RCC 7860 (cell line): Measurements from ENCODE around the gene NBDY.
"Not testable (repeated sequence)": the region's sequence is repeated elsewhere in the genome, so short reads cannot be mapped to it uniquely, and the experiment has no call there.

Experiments used
- DNase-seq: peaks from one replicate; pipeline ENCODE4 v3.0.0-alpha.2; 2015; ENCODE audit warnings: low spot score
- FAIRE-seq: peaks from 2 replicates; lab custom pipeline; 2012; peaks lifted over from hg19 to GRCh38; lab: Jason Lieb, UNC

Gene NBDY, protein sequence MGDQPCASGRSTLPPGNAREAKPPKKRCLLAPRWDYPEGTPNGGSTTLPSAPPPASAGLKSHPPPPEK

DNA sequence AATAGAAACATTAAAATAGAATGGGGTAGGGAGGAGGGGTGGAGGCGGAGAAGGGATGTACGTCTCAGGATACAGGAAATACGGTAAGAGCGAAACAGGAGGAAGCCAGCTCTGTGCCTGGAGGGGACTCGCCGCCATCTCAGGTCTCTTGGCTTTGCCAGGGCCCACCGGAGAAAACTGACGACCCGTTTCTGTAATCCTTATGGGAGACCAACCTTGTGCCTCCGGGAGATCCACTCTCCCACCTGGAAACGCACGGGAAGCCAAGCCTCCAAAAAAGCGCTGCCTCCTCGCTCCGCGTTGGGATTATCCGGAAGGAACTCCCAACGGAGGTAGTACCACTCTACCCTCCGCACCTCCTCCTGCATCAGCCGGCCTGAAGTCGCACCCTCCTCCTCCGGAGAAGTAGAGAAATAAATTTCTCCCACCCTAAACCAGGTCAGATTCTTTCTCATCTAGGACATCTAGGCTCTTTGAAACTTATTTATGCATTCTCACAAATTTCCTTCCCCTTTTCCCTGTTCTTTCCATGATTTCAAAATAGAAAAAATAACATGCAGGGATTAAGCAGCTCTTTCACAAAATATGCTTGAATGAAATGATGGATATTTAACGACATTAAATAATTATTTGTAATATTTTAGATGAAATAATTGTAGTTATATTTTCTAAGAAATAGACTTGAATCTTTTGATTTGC, at the start of gene NBDY:
NBDY (plus strand) TSS at position 92 of the 699 bp plus-strand sequence; CDS start at position 203, 111 bp downstream.
- FAIRE-seq (no peak), DNase-seq (peak; percentile 14)

DNA sequence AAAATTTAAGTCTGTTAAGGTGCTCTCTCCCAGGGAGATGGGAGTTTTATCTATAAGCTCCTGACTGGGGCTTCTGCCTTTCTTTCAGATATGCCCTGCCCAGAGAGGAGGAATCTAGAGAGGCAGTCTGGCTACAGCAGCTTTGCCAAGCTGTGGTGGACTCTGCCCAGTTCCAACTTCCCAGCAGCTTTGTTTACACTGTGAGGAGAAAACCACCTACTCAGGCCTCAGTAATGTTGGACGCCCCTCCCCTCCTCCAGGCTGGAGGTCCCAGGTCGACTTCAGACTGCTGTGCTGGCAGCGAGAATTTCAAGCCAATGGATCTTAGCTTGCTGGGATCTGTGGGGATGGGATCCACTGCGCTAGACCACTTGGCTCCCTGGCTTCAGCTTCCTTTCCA, 24.5 kb upstream of the NBDY start:
- FAIRE-seq, DNase-seq: not testable (repeated sequence)

DNA sequence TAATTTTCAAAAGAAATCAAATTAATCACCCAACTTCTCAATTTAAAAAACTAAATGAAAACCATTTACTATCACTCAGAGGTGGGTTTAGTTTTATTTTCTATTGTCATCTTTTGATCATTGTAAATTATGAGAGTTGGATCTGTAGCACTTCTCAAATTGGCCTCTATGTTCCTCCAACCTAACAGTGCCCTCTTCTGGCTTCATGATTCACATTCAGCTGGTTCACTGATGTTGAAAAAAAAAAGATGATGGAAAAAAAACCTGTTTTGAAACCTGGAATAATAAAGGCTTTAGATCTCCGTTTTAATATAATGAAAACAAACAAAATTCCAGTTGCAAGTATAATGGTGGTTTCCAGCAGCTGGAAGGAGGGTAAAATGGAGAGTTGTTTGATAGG, 2.4 kb upstream of the NBDY start:
- DNase-seq (no peak), FAIRE-seq (peak; percentile 76)

DNA sequence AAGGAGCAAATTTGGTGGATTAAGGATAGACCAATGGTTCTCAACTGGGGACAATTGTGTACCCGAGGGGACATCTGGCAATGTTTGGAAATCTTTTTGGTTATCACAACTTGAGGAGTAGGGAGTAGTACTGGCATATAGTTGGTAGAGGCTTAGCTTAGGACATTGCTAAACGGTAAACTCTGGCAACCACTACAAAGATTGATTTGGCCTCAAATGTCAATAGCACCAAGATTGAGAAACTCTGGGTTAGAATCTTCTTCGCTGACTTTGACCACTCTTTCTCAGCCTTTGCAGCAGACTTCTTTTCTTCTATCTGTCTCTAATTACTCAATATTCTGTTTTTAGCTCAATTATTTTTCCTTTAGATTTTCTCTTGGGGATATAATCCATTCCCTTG, 1.5 kb upstream of the NBDY start:
- no peak for FAIRE-seq
- DNase-seq, result no peak

DNA sequence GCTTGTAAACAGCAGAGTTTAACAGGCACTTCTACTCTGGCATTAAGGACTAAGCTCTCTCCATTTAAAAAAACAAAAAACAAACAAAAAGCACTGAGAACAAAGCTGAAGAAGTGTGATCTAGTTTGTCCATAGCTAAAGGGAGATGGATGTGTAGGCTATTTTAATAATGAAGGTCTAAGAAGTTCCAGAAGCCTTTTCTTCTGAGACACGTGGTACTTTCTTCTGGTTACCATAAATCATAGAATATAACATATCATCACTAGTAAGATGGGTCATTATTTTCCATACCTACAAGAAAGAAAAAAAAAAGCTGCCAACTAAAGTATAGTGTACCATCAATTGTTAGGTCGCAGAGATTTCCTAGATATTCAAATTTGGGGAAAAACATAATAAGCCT, 722 bp upstream of the NBDY start:
- FAIRE-seq (no peak), DNase-seq (no peak)

DNA sequence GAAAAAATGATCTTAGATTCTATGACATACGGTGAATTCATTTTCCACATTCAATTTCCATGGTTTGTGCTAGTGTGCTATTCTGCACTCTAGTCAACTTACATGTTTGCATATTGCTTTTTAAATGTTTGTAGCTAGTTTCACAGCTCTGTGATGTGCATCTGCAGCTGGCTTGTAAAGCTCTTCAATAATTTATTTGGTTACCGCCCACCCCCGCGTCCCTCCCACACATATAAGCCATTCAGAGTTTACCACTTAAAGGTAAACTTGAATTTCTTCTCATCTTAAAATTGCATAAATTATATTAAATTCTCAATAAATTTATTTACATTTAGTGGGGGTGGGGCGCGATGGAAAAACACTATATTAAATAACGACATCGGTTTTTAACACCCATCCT, 291 bp upstream of the NBDY start:
- DNase-seq (no peak), FAIRE-seq (peak; percentile 30)

DNA sequence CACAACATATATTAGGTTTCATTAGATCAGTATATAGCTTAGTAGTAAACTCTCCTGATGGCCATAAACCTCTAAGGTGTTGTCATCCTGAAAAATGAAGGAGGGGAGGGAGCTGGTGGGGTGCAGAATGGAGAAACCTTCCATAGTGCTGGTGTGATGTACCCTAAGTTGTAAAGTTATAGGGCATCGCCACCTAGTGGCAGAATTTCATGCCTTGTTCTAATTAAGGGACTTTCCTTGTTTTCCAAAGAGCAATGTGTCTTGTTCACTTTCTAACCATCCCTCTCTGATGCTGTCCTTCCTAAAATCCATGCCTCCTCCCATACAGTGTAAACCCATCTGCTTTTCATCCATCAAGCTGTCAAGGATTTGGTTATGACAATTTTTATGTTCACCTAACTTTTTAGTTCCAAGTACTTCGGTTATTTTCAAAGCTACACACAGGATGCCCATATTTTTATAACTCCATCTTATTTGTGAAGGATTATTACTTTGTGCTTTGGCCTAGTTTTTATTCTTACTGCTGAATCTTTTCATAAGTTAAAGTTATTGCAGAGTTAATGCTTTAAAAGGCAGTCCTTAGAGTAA, 4.5 kb downstream of the NBDY start:
- DNase-seq (peak; percentile 8), FAIRE-seq (peak; percentile 37)

DNA sequence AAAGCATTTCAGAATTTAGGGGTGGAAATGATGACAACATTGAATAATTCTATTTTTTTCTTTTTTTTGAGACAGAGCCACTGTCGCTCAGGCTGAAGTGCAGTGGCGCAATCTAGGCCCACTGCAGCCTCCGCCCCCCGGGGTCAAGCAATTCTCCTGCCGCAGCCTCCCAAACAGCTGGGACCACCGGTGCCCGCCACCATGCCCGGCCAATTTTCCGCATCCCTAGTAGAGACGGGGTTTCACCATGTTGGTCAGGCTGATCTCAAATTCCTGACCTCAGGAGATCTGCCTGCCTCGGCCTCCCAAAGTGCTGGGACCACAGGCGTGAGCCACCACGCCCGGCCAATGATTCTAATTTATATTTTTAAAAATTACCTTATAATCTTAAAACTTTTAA, 7.2 kb downstream of the NBDY start:
- FAIRE-seq (no peak), DNase-seq (no peak)

DNA sequence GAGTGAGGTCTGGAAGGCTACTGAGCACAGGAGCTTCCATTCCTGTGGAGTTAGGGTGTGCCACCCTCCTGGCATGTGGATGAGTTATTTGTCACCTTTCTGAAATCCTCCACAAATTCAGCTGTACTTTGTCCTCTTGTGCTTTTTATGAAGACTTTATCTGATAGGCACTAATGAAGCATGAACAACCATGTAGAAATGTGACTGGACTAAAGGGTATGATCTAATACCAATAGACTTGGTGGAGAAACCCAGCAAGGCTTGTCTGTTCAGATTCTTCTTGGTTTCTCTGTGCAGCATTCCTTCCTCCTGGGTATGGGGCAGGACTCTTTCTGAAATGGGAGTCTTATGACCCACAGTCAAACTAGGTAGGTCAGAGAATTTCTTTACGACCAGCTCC, 9.6 kb downstream of the NBDY start:
- FAIRE-seq, result no peak

DNA sequence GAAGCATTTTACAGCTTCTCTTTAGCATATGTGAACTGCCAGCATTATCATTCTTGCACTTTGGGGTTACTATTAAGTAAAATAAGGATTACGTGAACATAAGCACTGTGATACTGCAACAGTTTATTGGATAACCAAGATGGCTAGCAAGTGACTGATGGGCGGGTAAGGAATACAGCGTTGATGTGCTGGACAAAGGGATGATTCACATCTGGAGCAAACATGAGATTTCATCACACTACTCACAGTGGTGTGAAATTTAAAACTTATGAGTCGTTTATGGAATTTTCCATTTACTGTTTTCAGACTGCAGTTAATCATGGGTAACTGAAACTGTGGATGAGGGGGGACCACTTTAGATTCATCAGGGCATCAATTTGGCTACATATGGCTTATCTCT, 16.0 kb downstream of the NBDY start:
- FAIRE-seq, result peak; percentile 42
- DNase-seq, result peak; percentile 23

More for the DNA sequence above, 9.6 kb downstream of the NBDY start:
- no peak for DNase-seq

DNA sequence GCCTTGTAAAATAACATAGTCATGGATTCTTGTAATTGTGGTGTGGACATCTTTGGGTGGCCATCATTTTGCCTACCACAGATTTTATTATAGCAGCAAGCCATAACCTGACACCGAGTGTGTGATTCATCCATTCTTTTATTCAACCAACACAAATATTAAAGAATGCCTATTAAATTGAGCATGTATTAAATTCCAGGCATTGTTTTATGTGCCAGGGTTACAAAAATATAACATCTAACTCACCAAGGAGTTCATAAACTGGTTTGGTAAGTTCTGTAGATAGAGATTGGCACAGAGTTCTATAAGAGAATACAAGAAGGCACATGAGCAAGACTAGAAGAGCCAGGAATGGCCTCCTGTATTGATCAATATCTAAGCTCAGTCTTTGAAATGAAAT, 18.0 kb downstream of the NBDY start:
- DNase-seq (no peak), FAIRE-seq (no peak)

DNA sequence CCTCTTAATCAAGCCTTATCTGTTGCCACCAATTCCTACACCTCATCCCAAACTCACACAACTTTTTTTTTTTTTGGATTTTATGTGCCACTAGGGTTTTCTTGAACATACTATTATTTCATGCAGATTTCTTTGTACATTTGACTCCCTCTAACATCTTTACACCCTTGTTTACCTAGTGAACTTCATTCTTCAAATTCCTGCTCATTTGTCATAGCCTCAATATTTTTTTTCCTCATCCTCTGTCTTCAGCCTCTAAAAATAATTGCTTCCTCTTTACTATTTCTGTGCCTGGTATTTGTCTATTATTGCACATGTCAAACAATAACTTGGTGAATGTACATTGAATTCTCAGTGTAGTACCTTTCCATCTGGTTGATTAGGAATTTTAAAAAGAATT, 22.0 kb downstream of the NBDY start:
- no peak for FAIRE-seq
- DNase-seq, result no peak

DNA sequence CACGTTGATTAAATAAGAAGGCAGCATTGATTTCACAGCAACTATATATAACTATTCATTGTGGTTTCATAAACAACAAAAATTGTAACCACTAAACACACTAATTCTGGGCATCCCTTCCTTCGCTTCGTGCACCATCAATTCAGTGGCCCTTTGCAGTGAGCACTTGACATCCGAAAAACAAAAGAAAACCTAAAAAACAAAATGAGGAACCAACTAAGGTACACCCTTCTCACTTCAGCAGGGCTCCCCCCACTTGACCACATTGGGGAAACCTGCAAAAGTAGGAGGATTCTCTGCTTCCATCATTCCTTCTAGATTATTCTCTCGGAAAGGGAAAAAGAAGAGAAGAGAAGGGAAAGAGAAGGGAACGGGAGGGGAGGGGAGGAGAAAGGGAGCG, 28.3 kb downstream of the NBDY start:
- FAIRE-seq (no peak), DNase-seq (no peak)

DNA sequence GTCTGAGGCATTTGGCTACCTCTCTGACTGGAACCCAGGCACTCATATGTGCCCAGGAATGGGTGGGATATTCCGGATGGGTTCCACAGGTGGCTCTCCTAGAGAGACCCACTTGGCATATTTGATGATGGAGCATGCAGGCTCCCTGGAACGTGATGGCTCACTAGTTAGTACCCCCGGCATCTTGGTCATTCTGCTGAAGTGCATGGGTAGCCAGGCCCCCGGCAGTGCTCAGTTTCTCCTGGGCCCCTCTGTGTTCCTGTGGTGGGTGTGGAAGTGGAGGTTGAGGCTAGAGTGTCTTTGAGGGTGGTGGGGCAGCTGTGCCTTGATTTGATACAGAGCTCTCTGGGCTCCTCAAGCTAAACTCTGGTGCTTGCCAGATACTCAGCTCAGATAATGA, 29.4 kb downstream of the NBDY start:
- FAIRE-seq (no peak), DNase-seq (no peak)

DNA sequence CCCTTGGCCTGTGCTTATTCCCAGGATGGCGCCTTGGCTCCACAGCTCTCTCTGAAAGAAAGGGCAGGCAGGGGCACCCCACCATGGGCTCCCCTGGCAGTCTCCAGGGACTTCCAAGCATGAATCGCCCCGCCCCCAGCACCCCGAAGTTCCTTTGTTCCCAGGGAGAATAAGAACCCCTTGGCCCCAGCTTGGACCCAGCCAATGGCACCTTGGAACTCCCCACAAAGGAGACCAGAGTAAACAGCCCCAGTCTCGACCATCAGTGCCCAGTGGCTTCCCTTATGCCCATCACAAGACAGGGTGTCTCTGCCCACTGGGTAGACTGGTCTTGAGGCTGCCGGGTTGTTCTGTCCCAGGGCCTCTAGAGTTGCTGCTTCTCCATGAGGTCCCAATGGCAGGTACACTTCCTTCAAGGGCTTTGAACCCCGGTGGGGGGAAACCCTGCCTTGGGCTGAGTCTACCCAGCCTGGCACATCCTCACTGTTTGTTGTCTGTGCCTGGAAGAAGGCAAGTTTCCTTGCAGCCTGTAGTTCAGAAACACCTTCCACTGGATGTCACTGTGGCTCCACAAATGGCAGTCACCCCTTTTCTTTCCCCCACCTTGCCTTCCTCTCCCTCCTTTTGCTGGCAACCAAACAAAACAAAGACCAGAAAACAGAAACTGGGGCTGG, 30.8 kb downstream of the NBDY start:
- FAIRE-seq, result no peak
- DNase-seq, result no peak

DNA sequence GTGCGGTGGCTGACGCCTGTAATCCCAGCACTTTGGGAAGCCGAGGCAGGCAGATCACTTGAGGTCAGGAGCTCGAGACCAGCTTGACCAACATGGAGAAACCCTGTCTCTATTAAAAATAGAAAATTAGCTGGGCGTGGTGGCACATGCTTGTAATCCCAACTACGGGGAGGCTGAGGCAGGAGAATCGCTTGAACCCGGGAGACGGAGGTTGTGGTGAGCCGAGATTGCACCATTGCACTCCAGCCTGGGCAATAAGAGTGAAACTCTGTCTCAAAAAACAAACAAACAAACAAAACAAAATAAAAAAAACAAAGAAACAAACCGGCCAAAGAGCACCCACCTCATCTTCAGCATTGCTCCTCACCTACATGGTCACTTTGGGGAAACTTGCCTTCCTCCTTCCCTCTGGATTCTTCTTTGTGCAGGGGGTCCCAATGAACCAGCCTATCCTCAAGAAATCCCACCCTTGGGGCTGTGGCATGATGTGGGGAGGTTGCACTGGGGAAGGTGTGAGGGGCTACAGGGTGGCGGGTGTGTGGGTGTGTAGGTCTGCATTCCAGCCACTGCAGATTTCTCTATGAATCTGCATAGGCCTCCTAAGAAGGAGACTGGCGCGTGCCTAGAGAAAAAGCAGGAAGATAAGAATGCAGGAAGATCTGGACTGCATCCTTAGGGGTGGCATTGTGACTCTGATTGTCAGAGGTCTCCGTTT, 31.5 kb downstream of the NBDY start:
- not testable (repeated sequence) for DNase-seq, FAIRE-seq

DNA sequence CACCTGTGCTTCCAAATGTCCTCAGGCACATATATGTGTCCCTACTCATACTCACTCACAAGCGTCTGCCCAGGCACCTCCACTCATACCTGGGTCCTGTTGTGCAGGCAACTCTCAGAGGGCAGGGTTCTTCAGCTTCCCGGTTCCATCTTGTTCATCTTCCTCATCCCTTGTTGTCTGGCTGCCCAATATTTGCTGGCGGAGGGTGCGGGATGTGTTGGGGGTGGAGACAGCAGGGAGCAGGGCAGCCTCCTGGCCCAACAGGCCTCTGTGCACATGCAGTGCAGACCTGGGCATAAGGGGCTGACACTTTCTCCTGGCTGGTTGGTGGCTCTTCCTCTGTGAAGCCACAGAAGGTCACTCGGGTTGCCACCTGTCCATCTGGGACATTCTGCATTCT, 32.1 kb downstream of the NBDY start:
- DNase-seq (no peak), FAIRE-seq (no peak)

DNA sequence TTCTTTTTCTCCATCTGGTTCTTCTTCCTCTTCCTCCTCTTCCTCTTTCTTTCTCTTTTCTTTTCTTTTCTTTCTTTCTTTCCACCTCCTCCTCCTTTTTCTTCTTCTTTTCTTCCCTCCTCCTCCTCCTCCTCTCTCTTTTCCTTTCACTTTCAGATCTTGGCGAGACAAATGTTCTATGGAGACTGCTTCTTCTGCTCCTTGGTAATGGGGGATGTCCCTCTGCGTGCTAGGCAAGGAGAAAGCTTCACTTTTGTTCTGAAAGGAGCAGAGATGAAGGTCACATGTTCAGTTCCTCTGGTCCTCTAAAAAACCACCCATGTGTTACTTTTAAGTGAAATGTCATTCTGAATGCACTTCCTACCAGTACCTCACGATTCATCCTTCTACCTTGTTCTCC, 33.2 kb downstream of the NBDY start:
- DNase-seq (no peak), FAIRE-seq (no peak)

DNA sequence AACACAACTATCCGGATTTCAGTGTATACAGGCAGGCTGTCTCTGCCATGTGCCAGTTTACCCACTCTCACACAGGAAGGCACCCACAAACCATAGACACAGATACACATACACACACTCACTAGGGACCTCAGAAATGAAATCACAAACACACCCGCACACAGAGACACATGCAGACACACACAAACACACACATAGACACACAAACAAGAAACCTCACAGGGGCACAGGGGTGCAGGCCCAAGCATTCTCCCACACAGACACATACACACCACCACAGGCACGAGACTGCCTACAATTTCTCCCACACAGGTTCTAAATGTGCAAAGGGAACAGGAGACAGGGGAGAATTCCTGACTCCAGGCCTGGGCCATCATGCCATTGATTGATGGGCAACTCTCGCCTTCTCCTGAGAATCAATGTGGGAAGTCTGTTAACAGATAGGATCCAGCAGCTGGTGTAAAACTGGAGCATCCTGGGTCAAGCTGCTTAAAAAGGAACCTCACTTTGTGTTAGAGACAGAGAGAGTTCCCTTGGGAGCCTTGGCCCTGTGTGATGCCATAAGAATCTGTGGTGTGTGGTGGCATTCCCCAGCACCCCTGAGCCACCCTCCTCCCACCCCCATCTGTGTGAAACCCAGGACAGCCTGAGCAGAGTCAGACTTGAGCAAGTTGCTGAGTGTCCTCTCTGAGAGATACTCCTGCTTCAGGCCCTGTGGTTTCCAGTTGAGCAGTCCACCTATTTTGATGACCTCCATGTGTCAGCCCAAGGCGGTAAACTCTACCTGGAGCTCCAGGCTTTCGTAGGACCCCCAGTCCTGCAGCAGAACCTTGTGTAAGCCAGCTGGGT, 33.9 kb downstream of the NBDY start:
- FAIRE-seq (no peak), DNase-seq (no peak)

DNA sequence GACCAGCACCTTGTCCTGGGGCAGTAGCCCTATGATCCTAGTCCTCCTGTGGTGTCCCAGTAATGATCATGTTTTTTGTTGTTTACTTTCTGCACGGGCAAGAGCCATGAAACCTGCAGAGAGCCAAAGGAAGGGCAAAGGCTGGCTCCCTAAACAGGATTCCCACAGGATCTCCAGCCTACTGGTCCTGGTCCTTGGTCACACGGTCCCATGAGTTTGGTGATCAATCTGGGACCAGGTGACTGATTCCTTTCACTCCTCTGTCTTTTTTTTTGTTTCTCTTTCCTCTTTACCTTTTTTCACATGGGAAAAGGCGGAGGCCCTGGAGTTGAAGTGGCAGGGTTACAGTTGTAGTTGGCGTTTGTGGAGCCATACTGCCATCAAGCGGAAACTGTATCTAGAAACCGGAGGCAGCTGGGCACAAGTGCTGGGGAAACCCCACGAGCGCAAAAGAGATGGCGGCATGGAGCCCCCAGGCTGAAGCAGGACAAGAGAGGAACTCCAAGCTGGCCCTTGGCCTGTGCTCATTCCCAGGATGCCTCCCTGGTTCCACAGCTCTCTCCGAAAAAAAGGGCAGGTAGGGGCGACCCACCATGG, 34.6 kb downstream of the NBDY start:
- FAIRE-seq, result no peak

More for the DNA sequence above, 34.6 kb downstream of the NBDY start:
- no peak for DNase-seq
